WTC11 (cell line): ENCODE data around the gene JMJD4. TPM values are rescaled to one million over a fixed set of nuclear protein-coding genes. Genes with fewer than 3 reads are reported as not detected.

Source experiments
- ATAC-seq: fragments of 200-7000 bp; cut with Tn5 transposase; 2 replicates; pipeline ENCODE4 v1.10.0; 2021; ENCODE audit warnings: mild to moderate bottlenecking, moderate library complexity
- CTCF ChIA-PET: fragments of 300-600 bp; sonication (Branson Sonifier 250); formaldehyde crosslinking; loops from one replicate; lab custom pipeline; 2021; ENCODE audit warnings: antibody characterized with exemption; lab: Charles Lee
- POLR2A ChIA-PET: fragments of 350-600 bp; sonication (Branson Sonifier 250); formaldehyde crosslinking; loops from one replicate; lab custom pipeline; 2021; ENCODE audit warnings: antibody characterized with exemption; lab: Charles Lee
- DNase-seq: peaks from one replicate; pipeline ENCODE4 v3.0.0; 2021; ENCODE audit warnings: low spot score
- H3K27ac Mint-ChIP-seq: 2 replicates; pipeline ENCODE4 v1.8.0; 2021; ENCODE audit warnings: mixed read lengths
- H3K27me3 Mint-ChIP-seq: 2 replicates; pipeline ENCODE4 v1.8.0; 2021; ENCODE audit warnings: low read depth, mild to moderate bottlenecking, moderate library complexity, mixed read lengths
- H3K36me3 Mint-ChIP-seq: 2 replicates; pipeline ENCODE4 v1.8.0; 2021; ENCODE audit warnings: mixed read lengths
- H3K4me1 Mint-ChIP-seq: 2 replicates; pipeline ENCODE4 v1.8.0; 2022; ENCODE audit warnings: mixed read lengths
- H3K4me3 Mint-ChIP-seq: 2 replicates; pipeline ENCODE4 v1.8.0; 2021; ENCODE audit warnings: mild to moderate bottlenecking, moderate library complexity, mixed read lengths
- H3K9me3 Mint-ChIP-seq: 2 replicates; pipeline ENCODE4 v1.8.0; 2021; ENCODE audit warnings: mixed read lengths
- GRHL2 ChIP-seq: fragments of 250-450 bp; sonication (Bioruptor Pico); IDR thresholded peaks from 2 replicates; pipeline ENCODE4 v1.8.0; 2022; ENCODE audit warnings: mild to moderate bottlenecking, moderate library complexity; ENCODE audit not compliant: insufficient replicate concordance, severe bottlenecking
- MYBL2 ChIP-seq: sonication (generic); formaldehyde crosslinking; IDR thresholded peaks from 2 replicates; pipeline ENCODE4 v1.8.1; 2023; ENCODE audit warnings: mild to moderate bottlenecking, moderate library complexity, missing genetic modification reagents
- NFE2L1 ChIP-seq: sonication (generic); formaldehyde crosslinking; IDR thresholded peaks from 2 replicates; pipeline ENCODE4 v1.8.1; 2023; ENCODE audit warnings: missing genetic modification reagents
- NR1H2 ChIP-seq: sonication (generic); formaldehyde crosslinking; IDR thresholded peaks from 2 replicates; pipeline ENCODE4 v1.9.0; 2021; ENCODE audit warnings: mild to moderate bottlenecking, moderate library complexity, missing genetic modification reagents
- OVOL2 ChIP-seq: fragments of 250-450 bp; sonication (Bioruptor Pico); IDR thresholded peaks from 2 replicates; pipeline ENCODE4 v1.9.0; 2021; ENCODE audit warnings: mild to moderate bottlenecking, borderline replicate concordance
- TCF7 ChIP-seq: sonication (generic); formaldehyde crosslinking; IDR thresholded peaks from 2 replicates; pipeline ENCODE4 v1.8.0; 2022; ENCODE audit warnings: mild to moderate bottlenecking, low read depth, missing genetic modification reagents, moderate library complexity
- TEAD1 ChIP-seq: sonication (generic); formaldehyde crosslinking; IDR thresholded peaks from 2 replicates; pipeline ENCODE4 v1.8.0; 2022; ENCODE audit warnings: mild to moderate bottlenecking, missing genetic modification reagents
- ZNF138 ChIP-seq: sonication (generic); formaldehyde crosslinking; conservative IDR thresholded peaks from 2 replicates; pipeline ENCODE4 v1.8.1; 2022; ENCODE audit warnings: mild to moderate bottlenecking, moderate library complexity, missing genetic modification reagents
- ZNF396 ChIP-seq: fragments of 250-450 bp; sonication (Bioruptor Pico); IDR thresholded peaks from 2 replicates; pipeline ENCODE4 v1.8.0; 2021; ENCODE audit warnings: mild to moderate bottlenecking, moderate library complexity, borderline replicate concordance
- ZNF416 ChIP-seq: fragments of 250-450 bp; sonication (Bioruptor Pico); IDR thresholded peaks from 2 replicates; pipeline ENCODE4 v1.9.0; 2021; ENCODE audit warnings: mild to moderate bottlenecking, inconsistent platforms
- total RNA-seq: library from RNA; stranded (reverse); gene quantifications from 3 replicates; pipeline ENCODE4 v1.2.3, GENCODE V29; 2021
- TF ChIP-seq, protein P1 (sequence below): fragments of 200-600 bp; IDR thresholded peaks from 2 replicates; pipeline ENCODE4 v1.8.0; 2022; ENCODE audit warnings: antibody characterized with exemption
- TF ChIP-seq, protein P2 (sequence below): fragments of 250-450 bp; sonication (Bioruptor Pico); IDR thresholded peaks from 2 replicates; pipeline ENCODE4 v1.8.0; 2021; ENCODE audit warnings: mild to moderate bottlenecking
- TF ChIP-seq, protein P3 (sequence below): fragments of 250-450 bp; sonication (Bioruptor Pico); IDR thresholded peaks from 2 replicates; pipeline ENCODE4 v1.9.0; 2021; ENCODE audit warnings: mild to moderate bottlenecking
- TF ChIP-seq, protein P4 (sequence below): sonication (generic); formaldehyde crosslinking; IDR thresholded peaks from 2 replicates; pipeline ENCODE4 v1.8.0; 2023; ENCODE audit warnings: mild to moderate bottlenecking, missing genetic modification reagents
- TF ChIP-seq, protein P5 (sequence below): sonication (generic); formaldehyde crosslinking; IDR thresholded peaks from 2 replicates; pipeline ENCODE4 v1.8.1; 2023; ENCODE audit warnings: mild to moderate bottlenecking, missing genetic modification reagents, moderate library complexity
- TF ChIP-seq, protein P6 (sequence below): sonication (generic); formaldehyde crosslinking; IDR thresholded peaks from 2 replicates; pipeline ENCODE4 v1.8.1; 2022; ENCODE audit warnings: low read depth, mild to moderate bottlenecking, moderate library complexity, missing genetic modification reagents, borderline replicate concordance

JMJD4 gene
- total RNA-seq, 1 experiment from 2014 or later: 13.7 TPM

DNA sequence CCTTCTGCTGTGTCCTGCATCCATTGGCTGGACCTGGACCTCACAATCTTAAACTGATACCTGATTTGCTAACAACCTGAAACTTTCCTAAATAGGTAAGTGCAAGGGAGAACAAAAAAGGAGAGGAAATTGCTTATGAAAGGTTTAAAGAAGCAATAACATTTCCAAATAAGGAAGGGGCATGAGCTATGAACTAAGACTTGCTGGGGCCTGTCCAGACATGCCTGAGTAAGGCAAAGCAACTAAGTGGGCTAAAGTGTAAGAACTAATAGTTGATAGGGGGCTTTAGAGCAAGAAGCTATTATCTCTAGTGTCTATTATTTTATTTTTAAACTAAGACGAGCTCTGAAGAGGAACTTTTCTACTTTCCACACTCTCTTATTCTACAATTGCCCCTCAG, 11.6 kb downstream of the JMJD4 start:
- Mint-ChIP-seq H3K27ac (no peak overlapping the region), H3K27me3 (peaks cover 54% of the 10 kb centered on the region), H3K4me1 (peaks cover 20% of the 10 kb centered on the region), H3K36me3 (peaks cover 58% of the 10 kb centered on the region), H3K9me3 (peaks cover 65% of the 10 kb centered on the region), H3K4me3 (no peak overlapping the region)
- CTCF ChIA-PET: interaction anchor here (1.0 kb wide), 1 partner anchor 181 kb away, joined by 4 read pairs; no protein-coding TSS in a partner anchor
- no peak for TF ChIP-seq ZNF416 (CRISPR knock-in tag)
- TF ChIP-seq, protein P1, sequence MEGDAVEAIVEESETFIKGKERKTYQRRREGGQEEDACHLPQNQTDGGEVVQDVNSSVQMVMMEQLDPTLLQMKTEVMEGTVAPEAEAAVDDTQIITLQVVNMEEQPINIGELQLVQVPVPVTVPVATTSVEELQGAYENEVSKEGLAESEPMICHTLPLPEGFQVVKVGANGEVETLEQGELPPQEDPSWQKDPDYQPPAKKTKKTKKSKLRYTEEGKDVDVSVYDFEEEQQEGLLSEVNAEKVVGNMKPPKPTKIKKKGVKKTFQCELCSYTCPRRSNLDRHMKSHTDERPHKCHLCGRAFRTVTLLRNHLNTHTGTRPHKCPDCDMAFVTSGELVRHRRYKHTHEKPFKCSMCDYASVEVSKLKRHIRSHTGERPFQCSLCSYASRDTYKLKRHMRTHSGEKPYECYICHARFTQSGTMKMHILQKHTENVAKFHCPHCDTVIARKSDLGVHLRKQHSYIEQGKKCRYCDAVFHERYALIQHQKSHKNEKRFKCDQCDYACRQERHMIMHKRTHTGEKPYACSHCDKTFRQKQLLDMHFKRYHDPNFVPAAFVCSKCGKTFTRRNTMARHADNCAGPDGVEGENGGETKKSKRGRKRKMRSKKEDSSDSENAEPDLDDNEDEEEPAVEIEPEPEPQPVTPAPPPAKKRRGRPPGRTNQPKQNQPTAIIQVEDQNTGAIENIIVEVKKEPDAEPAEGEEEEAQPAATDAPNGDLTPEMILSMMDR: no peak
- TF ChIP-seq TEAD1 (CRISPR knock-in tag): no peak
- no peak for TF ChIP-seq ZNF396 (CRISPR knock-in tag)
- no peak for DNase-seq
- no peak for ATAC-seq
- POLR2A ChIA-PET: no interaction called here

DNA sequence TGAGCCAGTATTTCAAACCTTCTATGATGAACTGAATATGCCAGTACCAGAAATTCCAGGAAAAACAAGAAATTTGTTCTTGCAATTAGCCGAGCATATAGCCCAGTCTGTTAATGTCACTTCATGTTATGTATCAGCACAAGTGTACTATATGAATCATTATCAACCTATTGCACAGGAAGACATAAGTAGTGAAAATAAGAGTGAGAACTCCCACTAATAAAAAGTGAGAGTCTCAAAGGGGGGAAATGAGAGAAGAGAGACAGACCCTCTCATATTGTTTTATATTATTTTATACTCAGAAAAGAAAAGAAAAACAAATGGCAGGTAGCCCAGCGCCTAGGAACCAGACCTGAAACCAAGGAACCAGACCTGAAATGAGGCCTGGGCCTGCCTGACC, 16.2 kb downstream of the JMJD4 start:
- H3K4me1 Mint-ChIP-seq: peaks cover 7% of the 10 kb centered on the region
- ChIA-PET CTCF (interaction anchor here (1.2 kb wide), 1 partner anchor 12 kb away, joined by 3 read pairs; no protein-coding TSS in a partner anchor), POLR2A (no interaction called here)
- TF ChIP-seq NFE2L1 (CRISPR knock-in tag) (no peak), TCF7 (CRISPR knock-in tag) (no peak), NR1H2 (CRISPR knock-in tag) (no peak), MYBL2 (CRISPR knock-in tag) (no peak), GRHL2 (CRISPR knock-in tag) (no peak), OVOL2 (CRISPR knock-in tag) (no peak), ZNF138 (no peak)
- TF ChIP-seq, protein P2, sequence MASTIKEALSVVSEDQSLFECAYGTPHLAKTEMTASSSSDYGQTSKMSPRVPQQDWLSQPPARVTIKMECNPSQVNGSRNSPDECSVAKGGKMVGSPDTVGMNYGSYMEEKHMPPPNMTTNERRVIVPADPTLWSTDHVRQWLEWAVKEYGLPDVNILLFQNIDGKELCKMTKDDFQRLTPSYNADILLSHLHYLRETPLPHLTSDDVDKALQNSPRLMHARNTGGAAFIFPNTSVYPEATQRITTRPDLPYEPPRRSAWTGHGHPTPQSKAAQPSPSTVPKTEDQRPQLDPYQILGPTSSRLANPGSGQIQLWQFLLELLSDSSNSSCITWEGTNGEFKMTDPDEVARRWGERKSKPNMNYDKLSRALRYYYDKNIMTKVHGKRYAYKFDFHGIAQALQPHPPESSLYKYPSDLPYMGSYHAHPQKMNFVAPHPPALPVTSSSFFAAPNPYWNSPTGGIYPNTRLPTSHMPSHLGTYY (CRISPR knock-in tag): no peak
- TF ChIP-seq, protein P1: no peak
- TF ChIP-seq, protein P3, sequence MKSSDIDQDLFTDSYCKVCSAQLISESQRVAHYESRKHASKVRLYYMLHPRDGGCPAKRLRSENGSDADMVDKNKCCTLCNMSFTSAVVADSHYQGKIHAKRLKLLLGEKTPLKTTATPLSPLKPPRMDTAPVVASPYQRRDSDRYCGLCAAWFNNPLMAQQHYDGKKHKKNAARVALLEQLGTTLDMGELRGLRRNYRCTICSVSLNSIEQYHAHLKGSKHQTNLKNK: no peak
- TF ChIP-seq, protein P4, sequence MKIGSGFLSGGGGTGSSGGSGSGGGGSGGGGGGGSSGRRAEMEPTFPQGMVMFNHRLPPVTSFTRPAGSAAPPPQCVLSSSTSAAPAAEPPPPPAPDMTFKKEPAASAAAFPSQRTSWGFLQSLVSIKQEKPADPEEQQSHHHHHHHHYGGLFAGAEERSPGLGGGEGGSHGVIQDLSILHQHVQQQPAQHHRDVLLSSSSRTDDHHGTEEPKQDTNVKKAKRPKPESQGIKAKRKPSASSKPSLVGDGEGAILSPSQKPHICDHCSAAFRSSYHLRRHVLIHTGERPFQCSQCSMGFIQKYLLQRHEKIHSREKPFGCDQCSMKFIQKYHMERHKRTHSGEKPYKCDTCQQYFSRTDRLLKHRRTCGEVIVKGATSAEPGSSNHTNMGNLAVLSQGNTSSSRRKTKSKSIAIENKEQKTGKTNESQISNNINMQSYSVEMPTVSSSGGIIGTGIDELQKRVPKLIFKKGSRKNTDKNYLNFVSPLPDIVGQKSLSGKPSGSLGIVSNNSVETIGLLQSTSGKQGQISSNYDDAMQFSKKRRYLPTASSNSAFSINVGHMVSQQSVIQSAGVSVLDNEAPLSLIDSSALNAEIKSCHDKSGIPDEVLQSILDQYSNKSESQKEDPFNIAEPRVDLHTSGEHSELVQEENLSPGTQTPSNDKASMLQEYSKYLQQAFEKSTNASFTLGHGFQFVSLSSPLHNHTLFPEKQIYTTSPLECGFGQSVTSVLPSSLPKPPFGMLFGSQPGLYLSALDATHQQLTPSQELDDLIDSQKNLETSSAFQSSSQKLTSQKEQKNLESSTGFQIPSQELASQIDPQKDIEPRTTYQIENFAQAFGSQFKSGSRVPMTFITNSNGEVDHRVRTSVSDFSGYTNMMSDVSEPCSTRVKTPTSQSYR (CRISPR knock-in tag): no peak
- TF ChIP-seq, protein P5, sequence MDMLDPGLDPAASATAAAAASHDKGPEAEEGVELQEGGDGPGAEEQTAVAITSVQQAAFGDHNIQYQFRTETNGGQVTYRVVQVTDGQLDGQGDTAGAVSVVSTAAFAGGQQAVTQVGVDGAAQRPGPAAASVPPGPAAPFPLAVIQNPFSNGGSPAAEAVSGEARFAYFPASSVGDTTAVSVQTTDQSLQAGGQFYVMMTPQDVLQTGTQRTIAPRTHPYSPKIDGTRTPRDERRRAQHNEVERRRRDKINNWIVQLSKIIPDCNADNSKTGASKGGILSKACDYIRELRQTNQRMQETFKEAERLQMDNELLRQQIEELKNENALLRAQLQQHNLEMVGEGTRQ (CRISPR knock-in tag): no peak
- TF ChIP-seq, protein P6, sequence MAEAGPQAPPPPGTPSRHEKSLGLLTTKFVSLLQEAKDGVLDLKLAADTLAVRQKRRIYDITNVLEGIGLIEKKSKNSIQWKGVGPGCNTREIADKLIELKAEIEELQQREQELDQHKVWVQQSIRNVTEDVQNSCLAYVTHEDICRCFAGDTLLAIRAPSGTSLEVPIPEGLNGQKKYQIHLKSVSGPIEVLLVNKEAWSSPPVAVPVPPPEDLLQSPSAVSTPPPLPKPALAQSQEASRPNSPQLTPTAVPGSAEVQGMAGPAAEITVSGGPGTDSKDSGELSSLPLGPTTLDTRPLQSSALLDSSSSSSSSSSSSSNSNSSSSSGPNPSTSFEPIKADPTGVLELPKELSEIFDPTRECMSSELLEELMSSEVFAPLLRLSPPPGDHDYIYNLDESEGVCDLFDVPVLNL: no peak
- peaks cover 85% of the 10 kb centered on the region for H3K36me3 Mint-ChIP-seq
- DNase-seq (no peak), ATAC-seq (no peak)
- no peak overlapping the region for H3K4me3 Mint-ChIP-seq
- no peak overlapping the region for H3K27ac Mint-ChIP-seq
- H3K27me3 Mint-ChIP-seq: peaks cover 70% of the 10 kb centered on the region
- peaks cover 94% of the 10 kb centered on the region for H3K9me3 Mint-ChIP-seq
